Measurements from ENCODE around the gene PRPF38B. TPM values are rescaled to one million over a fixed set of nuclear protein-coding genes. Genes with fewer than 3 reads are reported as not detected.

The PRPF38B gene
- total and polyA plus RNA-seq, 2 of the 4 experiments (the other 2 are of a cell fraction) = 9.0 to 19.3 TPM

DNA sequence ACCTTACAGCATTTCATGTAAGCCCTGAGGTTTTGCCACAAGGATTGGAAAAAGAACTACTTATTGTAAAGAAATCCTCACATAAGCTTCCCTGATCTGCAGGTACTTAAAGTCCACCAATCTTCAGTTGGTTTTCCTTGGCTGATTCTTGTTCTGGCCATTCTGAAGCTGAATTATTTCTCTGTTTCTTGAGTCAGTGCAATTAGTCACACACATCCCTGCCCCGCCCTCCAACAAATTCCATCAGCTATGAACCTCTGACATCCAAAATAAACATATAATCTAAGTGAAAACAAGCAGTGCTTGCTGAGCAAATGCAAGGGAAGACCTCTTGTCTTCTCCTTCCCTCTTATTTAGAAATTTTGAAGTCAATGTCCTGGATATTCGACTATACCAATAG, 12.4 kb downstream of the PRPF38B start:
- no peak overlapping the region; the same call in 1 of the 2 replicates for H2BK120ac ChIP-seq (ENCODE audit: low read depth, low read length)
- no peak overlapping the region for H3K23ac ChIP-seq (ENCODE audit: low read depth, low read length)
- H3K79me1 ChIP-seq (ENCODE audit: low read depth in 1 of 2, low read length in 2 of 2) = peaks cover 0 to 6% of the 10 kb centered on the region in 2 experiments; a peak in 2 of 4 replicates
- WGBS, 2 experiments (ENCODE audit: extremely low coverage in 2 of 2, insufficient read length in 1 of 2) = no CpG with 5 or more reads among the region's 2 CpGs
- no peak overlapping the region for H2AK5ac ChIP-seq (ENCODE audit: low read depth, low read length)
- ATAC-seq (ENCODE audit: low read depth) (peak; percentile 87), DNase-seq (peak; percentile 81)
- no peaks in the 10 kb centered on the region; the same call in 1 of the 2 replicates for H4K20me1 ChIP-seq (ENCODE audit: insufficient read depth, low read length)
- BruUV-seq (replicated peaks) = no TSS peak
- POLR2A ChIA-PET (ENCODE audit: unreplicated experiment) = interaction anchor here (0.6 to 0.9 kb wide), 2 partner anchors 16 to 113 kb away, joined by 3 to 8 read pairs; no protein-coding TSS in a partner anchor
- no peak overlapping the region for H3K27ac ChIP-seq (ENCODE audit: insufficient read depth, low read length)
- peak overlapping the region; percentile 71 for H3K4me2 ChIP-seq (ENCODE audit: low read depth, low read length)
- intact Hi-C loops (cut with micrococcal nuclease) = no loop called here
- peaks cover 7% of the 10 kb centered on the region for H3K4me1 ChIP-seq (ENCODE audit: control insufficient read depth, insufficient read depth, low read length)
- TF ChIP-seq MAZ (IDR thresholded peaks at IDR 0.05; ENCODE audit: borderline replicate concordance, low read depth, low read length) = peak; percentile 35; the same call in 1 of the 2 replicates
- TF ChIP-seq RAD21 (IDR thresholded peaks at IDR 0.05; ENCODE audit: low read length) = 0 out of 2 replicates have a peak, but pooled peaks have one; percentile 6
- TF ChIP-seq, protein P1, sequence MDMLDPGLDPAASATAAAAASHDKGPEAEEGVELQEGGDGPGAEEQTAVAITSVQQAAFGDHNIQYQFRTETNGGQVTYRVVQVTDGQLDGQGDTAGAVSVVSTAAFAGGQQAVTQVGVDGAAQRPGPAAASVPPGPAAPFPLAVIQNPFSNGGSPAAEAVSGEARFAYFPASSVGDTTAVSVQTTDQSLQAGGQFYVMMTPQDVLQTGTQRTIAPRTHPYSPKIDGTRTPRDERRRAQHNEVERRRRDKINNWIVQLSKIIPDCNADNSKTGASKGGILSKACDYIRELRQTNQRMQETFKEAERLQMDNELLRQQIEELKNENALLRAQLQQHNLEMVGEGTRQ (IDR thresholded peaks at IDR 0.05; ENCODE audit: low read depth, low read length) = no peak
- no peaks in the 10 kb centered on the region for H3K9me3 ChIP-seq (ENCODE audit: control insufficient read depth, insufficient read depth, low read length)
- H4K5ac ChIP-seq (ENCODE audit: low read depth, low read length) = no peak overlapping the region
- no peak overlapping the region for H2BK15ac ChIP-seq (ENCODE audit: low read depth, low read length)
- peaks cover 4% of the 10 kb centered on the region for H3K9me1 ChIP-seq (ENCODE audit: insufficient read depth, low read length)
- H3K9ac ChIP-seq (ENCODE audit: low read depth, low read length) = no peak overlapping the region
- H3K36me3 ChIP-seq (ENCODE audit: control insufficient read depth, insufficient read depth, low read length) = peaks cover 10% of the 10 kb centered on the region
- dilution Hi-C loops (cut with HindIII; ENCODE audit: low sequenced_read_pairs, unreplicated experiment) = no loop called here
- H2BK20ac ChIP-seq (ENCODE audit: low read depth, low read length) = 0 out of 2 replicates have a peak overlapping the region, but pooled peaks have one; percentile 33
- no peak overlapping the region for H3K4ac ChIP-seq (ENCODE audit: low read depth, low read length)
- no peak overlapping the region for H4K8ac ChIP-seq (ENCODE audit: low read depth in 2 of 2, low read length in 2 of 2)
- H3K27me3 ChIP-seq (ENCODE audit: control insufficient read depth, insufficient read depth, low read length) = no peaks in the 10 kb centered on the region
- CTCF ChIA-PET = interaction anchor here (0.5 to 1.7 kb wide), 5 partner anchors 13 to 87 kb away, joined by 3 to 4 read pairs (median 3); no protein-coding TSS in a partner anchor
- in situ Hi-C loops (cut with MboI; ENCODE audit: low sequenced_read_pairs) = no loop called here
- peak overlapping the region; percentile 2 for H2BK5ac ChIP-seq (ENCODE audit: low read depth, low read length, poor library complexity, severe bottlenecking)
- H3K14ac ChIP-seq (replicated peaks; ENCODE audit: low read depth, low read length) = no peak overlapping the region
- H3K56ac ChIP-seq (ENCODE audit: extremely low read depth, insufficient read depth, low read length) = no peak overlapping the region
- no peak overlapping the region for H3K4me3 ChIP-seq (ENCODE audit: insufficient read depth, low read depth, low read length)
- no peak overlapping the region for H2AK9ac ChIP-seq (replicated peaks; ENCODE audit: low read depth, low read length, poor library complexity)
- H4K91ac ChIP-seq (ENCODE audit: insufficient read depth, low read depth, low read length) = no peak overlapping the region
- H2AFZ ChIP-seq (replicated peaks; ENCODE audit: low read length, poor library complexity) = no peak overlapping the region
- no peak overlapping the region for H3K18ac ChIP-seq (ENCODE audit: low read depth, low read length)

Measured in IMR-90 (cell line).